HG03066 (cell line): Measurements from ENCODE around the gene SLC22A12.

Experiments used
- ATAC-seq: cut with Tn5 transposase; IDR thresholded peaks from one replicate; pipeline ENCODE4 v1.9.1; 2021; ENCODE audit warnings: low read depth; ENCODE audit not compliant: unreplicated experiment

The SLC22A12 gene

GRCh38 chr11:64642871-64643255, 51.8 kb downstream of the SLC22A12 start:
- no peak for ATAC-seq

- no peak for ATAC-seq
Observed at GRCh38 chr11:64643256-64643881, 52.3 kb downstream of the SLC22A12 start.

- no peak for ATAC-seq
Observed at GRCh38 chr11:64643920-64644646, 53.1 kb downstream of the SLC22A12 start.

- no peak for ATAC-seq
Observed at GRCh38 chr11:64644647-64645275, 53.7 kb downstream of the SLC22A12 start.

GRCh38 chr11:64647019-64647779, 56.2 kb downstream of the SLC22A12 start:
- no peak for ATAC-seq

GRCh38 chr11:64648551-64648950, 57.5 kb downstream of the SLC22A12 start:
- ATAC-seq, result no peak

- no peak for ATAC-seq
Observed at GRCh38 chr11:64649291-64649697, 58.3 kb downstream of the SLC22A12 start.

- no peak for ATAC-seq
Observed at GRCh38 chr11:64650923-64651523, 60.0 kb downstream of the SLC22A12 start.
